Measurements from ENCODE around the gene DPYD. TPM values are rescaled to one million over a fixed set of nuclear protein-coding genes. Genes with fewer than 3 reads are reported as not detected.

DPYD gene
- total RNA-seq, 1 donor from 2014 or later: 8.1 TPM

- Mint-ChIP-seq H3K27me3 (no peaks in the 10 kb centered on the region), H3K4me3 (ENCODE audit: low read depth) (no peak overlapping the region), H3K4me1 (ENCODE audit: low read depth) (no peaks in the 10 kb centered on the region), H3K27ac (no peak overlapping the region), H3K9me3 (ENCODE audit: low read depth) (peaks cover 34% of the 10 kb centered on the region), H3K36me3 (ENCODE audit: insufficient read depth) (peaks cover 1% of the 10 kb centered on the region)
- no peak for DNase-seq (ENCODE audit: low spot score, unreplicated experiment)
- TF ChIP-seq CTCF (IDR thresholded peaks at IDR 0.05; ENCODE audit: unreplicated experiment): no peak
These were observed 878.3 kb downstream of the DPYD start for GRCh38 chr1:97042551-97042950.

GRCh38 chr1:97041026-97041425, 879.8 kb downstream of the DPYD start:
- H3K9me3 Mint-ChIP-seq (ENCODE audit: low read depth): peaks cover 34% of the 10 kb centered on the region
- no peaks in the 10 kb centered on the region for H3K4me1 Mint-ChIP-seq (ENCODE audit: low read depth)
- no peaks in the 10 kb centered on the region for H3K27me3 Mint-ChIP-seq
- H3K36me3 Mint-ChIP-seq (ENCODE audit: insufficient read depth): peaks cover 1% of the 10 kb centered on the region
- H3K4me3 Mint-ChIP-seq (ENCODE audit: low read depth): no peak overlapping the region
- TF ChIP-seq CTCF (IDR thresholded peaks at IDR 0.05; ENCODE audit: unreplicated experiment): no peak
- DNase-seq (ENCODE audit: low spot score, unreplicated experiment): no peak
- H3K27ac Mint-ChIP-seq: no peak overlapping the region

- Mint-ChIP-seq H3K9me3 (ENCODE audit: low read depth) (peaks cover 34% of the 10 kb centered on the region), H3K4me3 (ENCODE audit: low read depth) (no peak overlapping the region), H3K27ac (no peak overlapping the region), H3K4me1 (ENCODE audit: low read depth) (no peaks in the 10 kb centered on the region), H3K27me3 (no peaks in the 10 kb centered on the region), H3K36me3 (ENCODE audit: insufficient read depth) (peaks cover 1% of the 10 kb centered on the region)
- no peak for TF ChIP-seq CTCF (IDR thresholded peaks at IDR 0.05; ENCODE audit: unreplicated experiment)
- DNase-seq (ENCODE audit: low spot score, unreplicated experiment): no peak
These were observed 882.4 kb downstream of the DPYD start for GRCh38 chr1:97038410-97038809.

GRCh38 chr1:97034651-97035050, 886.2 kb downstream of the DPYD start:
- Mint-ChIP-seq H3K36me3 (ENCODE audit: insufficient read depth) (peaks cover 1% of the 10 kb centered on the region), H3K9me3 (ENCODE audit: low read depth) (peaks cover 13% of the 10 kb centered on the region), H3K4me1 (ENCODE audit: low read depth) (no peaks in the 10 kb centered on the region), H3K4me3 (ENCODE audit: low read depth) (no peak overlapping the region), H3K27me3 (no peaks in the 10 kb centered on the region), H3K27ac (no peak overlapping the region)
- TF ChIP-seq CTCF (IDR thresholded peaks at IDR 0.05; ENCODE audit: unreplicated experiment): no peak
- DNase-seq (ENCODE audit: low spot score, unreplicated experiment): no peak

- Mint-ChIP-seq H3K27me3 (no peaks in the 10 kb centered on the region), H3K9me3 (ENCODE audit: low read depth) (peaks cover 7% of the 10 kb centered on the region), H3K4me1 (ENCODE audit: low read depth) (no peaks in the 10 kb centered on the region), H3K27ac (no peak overlapping the region), H3K4me3 (ENCODE audit: low read depth) (no peak overlapping the region), H3K36me3 (ENCODE audit: insufficient read depth) (peaks cover 1% of the 10 kb centered on the region)
- no peak for TF ChIP-seq CTCF (IDR thresholded peaks at IDR 0.05; ENCODE audit: unreplicated experiment)
- no peak for DNase-seq (ENCODE audit: low spot score, unreplicated experiment)
These were observed 886.9 kb downstream of the DPYD start for GRCh38 chr1:97033949-97034348.
